ENCODE data around the gene ATP8A1.
"Not testable (repeated sequence)": the region's sequence is repeated elsewhere in the genome, so short reads cannot be mapped to it uniquely, and the experiment has no call there.

Gene ATP8A1

GRCh38 chr4:42658261-42658660 lies 1.4 kb upstream of the ATP8A1 start:
- H3K27me3 ChIP-seq (ENCODE audit: insufficient read depth, low read length): peaks cover 33% of the 10 kb centered on the region
- peak overlapping the region; percentile 75 for H3K4me3 ChIP-seq (ENCODE audit: low read length)
- H2AFZ ChIP-seq (ENCODE audit: low read depth, low read length): no peak overlapping the region
- H3K4me1 ChIP-seq (ENCODE audit: insufficient read depth, low read length): peaks cover 10% of the 10 kb centered on the region
- H3K9me3 ChIP-seq (ENCODE audit: low read length): no peaks in the 10 kb centered on the region
- no peaks in the 10 kb centered on the region for H3K36me3 ChIP-seq (ENCODE audit: insufficient read depth, low read length)

DNA sequence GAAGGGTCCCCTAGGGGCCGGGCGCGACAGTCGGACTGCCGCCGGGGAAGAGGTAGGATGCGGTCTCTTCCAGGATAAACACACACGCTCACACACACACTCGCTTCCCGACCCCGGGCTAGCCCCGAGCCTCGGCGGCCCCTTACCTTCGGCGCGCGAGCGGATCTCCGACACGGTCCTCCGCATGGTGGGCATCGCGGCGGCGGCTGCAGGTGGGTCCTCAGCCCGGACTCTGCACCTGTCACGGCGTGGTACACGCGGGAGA lies 294 bp downstream of the ATP8A1 start:
- H3K36me3 ChIP-seq (ENCODE audit: insufficient read depth, low read length): no peaks in the 10 kb centered on the region
- H3K4me3 ChIP-seq (ENCODE audit: low read length): peak overlapping the region; percentile 75
- H3K27me3 ChIP-seq (ENCODE audit: insufficient read depth, low read length): peaks cover 33% of the 10 kb centered on the region
- H3K4me1 ChIP-seq (ENCODE audit: insufficient read depth, low read length): peaks cover 10% of the 10 kb centered on the region
- no peaks in the 10 kb centered on the region for H3K9me3 ChIP-seq (ENCODE audit: low read length)
- peak overlapping the region; percentile 95 for H2AFZ ChIP-seq (ENCODE audit: low read depth, low read length)

GRCh38 chr4:42655921-42656678 lies 805 bp downstream of the ATP8A1 start:
- Histone ChIP-seq H3K27me3 (ENCODE audit: insufficient read depth, low read length) (peaks cover 33% of the 10 kb centered on the region), H3K4me3 (ENCODE audit: low read length) (peak overlapping the region; percentile 75), H2AFZ (ENCODE audit: low read depth, low read length) (peak overlapping the region; percentile 95), H3K9me3 (ENCODE audit: low read length) (no peaks in the 10 kb centered on the region), H3K36me3 (ENCODE audit: insufficient read depth, low read length) (no peaks in the 10 kb centered on the region), H3K4me1 (ENCODE audit: insufficient read depth, low read length) (peaks cover 10% of the 10 kb centered on the region)

DNA sequence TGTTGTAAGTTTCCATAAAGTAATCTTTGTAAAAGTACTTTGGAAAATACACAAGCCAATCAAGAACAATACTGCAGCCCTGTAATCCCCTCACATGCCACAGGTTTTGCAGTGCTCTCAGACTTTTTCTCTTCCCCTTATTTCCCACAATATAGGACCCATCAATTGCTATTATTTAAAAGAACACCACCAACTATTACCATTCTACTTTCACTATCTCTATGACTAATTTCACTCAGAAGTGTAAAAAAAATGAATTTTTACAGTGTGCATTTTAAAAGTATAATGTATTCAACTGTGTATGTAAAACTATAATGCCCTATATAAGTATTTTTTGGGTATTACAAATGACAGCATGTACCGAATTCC lies 1.7 kb downstream of the ATP8A1 start:
- H3K4me1 ChIP-seq (ENCODE audit: insufficient read depth, low read length): peaks cover 10% of the 10 kb centered on the region
- no peak overlapping the region for H3K4me3 ChIP-seq (ENCODE audit: low read length)
- no peak overlapping the region for H2AFZ ChIP-seq (ENCODE audit: low read depth, low read length)
- H3K27me3 ChIP-seq (ENCODE audit: insufficient read depth, low read length): peaks cover 33% of the 10 kb centered on the region
- H3K36me3 ChIP-seq (ENCODE audit: insufficient read depth, low read length): no peaks in the 10 kb centered on the region
- H3K9me3 ChIP-seq (ENCODE audit: low read length): no peaks in the 10 kb centered on the region

DNA sequence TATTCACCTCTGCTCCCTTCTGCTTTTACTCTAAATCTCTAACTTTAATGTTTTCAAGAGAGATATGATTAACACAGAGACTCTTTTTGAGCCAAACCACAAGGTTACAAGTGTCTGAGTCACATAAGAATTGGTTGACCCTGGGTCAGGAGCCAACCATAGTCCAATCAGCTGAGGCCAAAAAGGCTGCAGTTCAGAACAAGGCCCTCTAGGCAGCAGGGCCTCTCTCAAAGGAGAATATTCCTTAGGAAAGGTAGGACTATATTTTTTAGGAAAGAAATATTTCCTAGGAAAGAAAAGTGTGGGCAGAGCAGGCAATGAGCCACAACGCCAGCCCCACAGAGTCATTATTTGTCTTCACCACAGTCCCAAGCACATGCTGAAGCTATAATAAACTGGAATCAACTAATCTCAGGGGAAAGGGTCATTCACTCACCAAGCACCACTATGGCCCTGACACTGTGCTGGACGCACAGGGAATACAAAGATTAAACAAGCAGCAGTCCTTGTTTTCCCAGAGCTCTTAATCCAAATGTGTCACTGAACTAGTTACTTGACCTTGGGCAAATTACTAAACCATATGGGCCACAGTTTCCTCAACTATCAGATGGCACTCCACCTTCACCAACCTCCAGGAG lies 2.2 kb downstream of the ATP8A1 start:
- Histone ChIP-seq H3K4me3 (ENCODE audit: low read length) (no peak overlapping the region), H3K9me3 (ENCODE audit: low read length) (no peaks in the 10 kb centered on the region), H3K36me3 (ENCODE audit: insufficient read depth, low read length) (no peaks in the 10 kb centered on the region), H3K4me1 (ENCODE audit: insufficient read depth, low read length) (peaks cover 10% of the 10 kb centered on the region), H3K27me3 (ENCODE audit: insufficient read depth, low read length) (peaks cover 33% of the 10 kb centered on the region), H2AFZ (ENCODE audit: low read depth, low read length) (no peak overlapping the region)

GRCh38 chr4:42653626-42654560 lies 3.0 kb downstream of the ATP8A1 start:
- Histone ChIP-seq H3K9me3 (ENCODE audit: low read length) (no peaks in the 10 kb centered on the region), H2AFZ (ENCODE audit: low read depth, low read length) (no peak overlapping the region), H3K36me3 (ENCODE audit: insufficient read depth, low read length) (no peaks in the 10 kb centered on the region), H3K4me3 (ENCODE audit: low read length) (no peak overlapping the region), H3K4me1 (ENCODE audit: insufficient read depth, low read length) (peaks cover 10% of the 10 kb centered on the region), H3K27me3 (ENCODE audit: insufficient read depth, low read length) (peaks cover 33% of the 10 kb centered on the region)

DNA sequence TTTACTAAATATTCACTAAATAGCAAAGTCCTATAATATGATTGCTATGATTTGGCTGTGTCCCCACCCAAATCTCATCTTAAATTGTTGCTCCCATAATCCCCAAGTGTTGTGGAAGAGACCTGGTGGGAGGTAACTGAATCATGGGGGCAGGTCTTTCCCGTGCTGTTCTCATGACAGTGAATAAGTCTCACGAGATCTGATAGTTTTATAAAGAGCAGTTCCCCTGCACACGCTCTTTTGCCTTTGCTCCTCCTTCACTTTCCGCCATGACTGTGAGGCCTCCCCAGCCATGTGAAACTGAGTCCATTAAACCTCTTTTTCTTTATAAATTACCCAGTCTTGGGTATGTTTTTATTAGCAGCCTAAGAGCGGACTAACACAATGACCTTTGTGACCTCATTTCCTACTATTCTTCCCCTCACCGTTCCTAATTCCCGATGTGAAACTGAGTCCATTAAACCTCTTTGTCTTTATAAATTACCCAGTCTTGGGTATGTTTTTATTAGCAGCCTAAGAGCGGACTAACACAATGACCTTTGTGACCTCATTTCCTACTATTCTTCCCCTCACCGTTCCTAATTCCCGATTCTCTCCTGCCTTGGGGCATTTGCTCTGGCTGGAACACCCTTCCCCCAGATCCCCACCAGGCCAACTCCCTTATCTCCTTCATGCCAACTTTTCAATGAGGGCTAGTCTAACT lies 4.2 kb downstream of the ATP8A1 start:
- not testable (repeated sequence) for H3K9me3 ChIP-seq (ENCODE audit: low read length)

DNA sequence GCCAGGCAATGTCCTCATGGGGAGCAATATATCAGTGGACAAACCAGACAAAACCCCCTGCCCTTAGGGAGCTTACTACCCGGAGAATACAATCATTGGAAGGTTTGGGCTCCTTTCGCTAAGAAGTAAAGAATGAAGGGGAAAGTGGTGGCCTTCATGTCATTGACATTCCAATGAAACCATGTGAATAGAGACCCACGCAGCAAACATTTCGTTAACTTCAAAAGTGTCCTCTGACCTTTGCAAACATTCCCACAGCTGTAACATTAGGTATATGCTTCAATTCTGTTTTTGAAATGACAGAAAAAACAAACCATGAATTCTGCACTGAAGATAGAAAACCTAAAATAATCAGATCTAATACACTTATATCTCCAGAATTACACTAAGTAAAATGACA lies 7.0 kb downstream of the ATP8A1 start:
- no peaks in the 10 kb centered on the region for H3K4me1 ChIP-seq (ENCODE audit: insufficient read depth, low read length)
- no peaks in the 10 kb centered on the region for H3K36me3 ChIP-seq (ENCODE audit: insufficient read depth, low read length)

More for the DNA sequence above, 4.2 kb downstream of the ATP8A1 start:
- H3K4me3 ChIP-seq (ENCODE audit: low read length); H3K36me3 ChIP-seq (ENCODE audit: insufficient read depth, low read length); H2AFZ ChIP-seq (ENCODE audit: low read depth, low read length); H3K4me1 ChIP-seq (ENCODE audit: insufficient read depth, low read length): not testable (repeated sequence)
- H3K27me3 ChIP-seq (ENCODE audit: insufficient read depth, low read length): peaks cover 33% of the 10 kb centered on the region

GRCh38 chr4:42646999-42647541 lies 9.8 kb downstream of the ATP8A1 start:
- H3K36me3 ChIP-seq (ENCODE audit: insufficient read depth, low read length): no peaks in the 10 kb centered on the region
- H3K4me3 ChIP-seq (ENCODE audit: low read length): no peak overlapping the region
- no peaks in the 10 kb centered on the region for H3K9me3 ChIP-seq (ENCODE audit: low read length)
- no peak overlapping the region for H2AFZ ChIP-seq (ENCODE audit: low read depth, low read length)
- no peaks in the 10 kb centered on the region for H3K27me3 ChIP-seq (ENCODE audit: insufficient read depth, low read length)
- H3K4me1 ChIP-seq (ENCODE audit: insufficient read depth, low read length): no peaks in the 10 kb centered on the region

More for the DNA sequence above, 7.0 kb downstream of the ATP8A1 start:
- Histone ChIP-seq H2AFZ (ENCODE audit: low read depth, low read length) (no peak overlapping the region), H3K4me3 (ENCODE audit: low read length) (no peak overlapping the region), H3K9me3 (ENCODE audit: low read length) (no peaks in the 10 kb centered on the region), H3K27me3 (ENCODE audit: insufficient read depth, low read length) (peaks cover 14% of the 10 kb centered on the region)

DNA sequence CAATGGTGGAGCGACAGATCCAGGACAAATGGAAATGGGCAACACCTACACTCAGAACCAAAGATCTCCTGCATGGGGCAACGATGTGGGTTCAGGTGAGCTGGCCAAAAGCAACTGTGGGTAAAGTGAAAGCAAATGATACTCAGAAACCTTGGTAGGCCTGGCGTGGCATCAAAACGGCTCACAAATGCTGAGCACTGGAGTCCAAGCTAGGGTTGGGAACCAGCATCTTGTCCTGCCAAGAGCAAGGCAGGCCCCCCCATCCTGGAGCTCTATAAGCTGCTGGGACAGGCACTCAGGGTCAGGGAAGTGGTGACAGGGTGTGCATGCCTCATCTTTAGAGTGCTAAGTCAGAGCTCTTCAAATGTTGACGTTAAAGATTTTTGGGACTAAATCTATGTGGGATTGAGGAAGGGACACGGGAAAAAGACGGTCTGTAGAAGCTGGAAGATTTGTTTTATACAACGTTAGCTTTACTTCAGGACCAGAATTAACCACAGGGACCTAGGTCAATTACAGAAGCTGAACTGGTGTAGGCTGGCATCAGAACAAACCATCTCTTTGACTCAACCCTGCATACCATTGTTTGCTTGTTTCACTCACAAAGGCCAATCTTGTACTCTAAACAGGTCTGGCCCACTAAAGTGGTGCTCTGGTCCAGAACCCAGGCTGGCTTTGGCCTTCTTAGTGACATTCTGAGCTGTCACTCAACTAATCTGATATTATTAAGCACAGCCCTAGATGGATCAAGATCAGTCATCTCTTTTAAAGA lies 10.7 kb downstream of the ATP8A1 start:
- Histone ChIP-seq H3K4me1 (ENCODE audit: insufficient read depth, low read length) (no peaks in the 10 kb centered on the region), H2AFZ (ENCODE audit: low read depth, low read length) (no peak overlapping the region), H3K9me3 (ENCODE audit: low read length) (no peaks in the 10 kb centered on the region)

DNA sequence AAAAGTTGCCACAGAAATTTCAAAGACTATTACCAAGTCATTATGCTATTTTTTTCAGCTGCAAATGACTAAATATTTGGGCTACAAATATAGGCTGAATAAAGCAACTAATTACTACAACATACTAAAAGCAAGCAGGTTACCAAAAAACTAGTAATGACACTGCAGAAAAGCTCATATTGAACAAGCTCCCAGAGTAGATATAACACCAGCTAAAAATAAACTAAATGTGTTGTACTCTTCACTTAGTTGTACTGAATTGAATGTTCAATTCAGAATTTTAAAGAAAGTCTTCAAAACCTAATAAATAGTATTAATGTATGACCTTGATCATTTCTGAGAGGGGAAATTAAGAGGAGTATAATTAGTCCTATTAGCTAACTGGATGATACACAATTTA lies 12.0 kb downstream of the ATP8A1 start:
- Histone ChIP-seq H2AFZ (ENCODE audit: low read depth, low read length) (no peak overlapping the region), H3K27me3 (ENCODE audit: insufficient read depth, low read length) (no peaks in the 10 kb centered on the region), H3K4me3 (ENCODE audit: low read length) (no peak overlapping the region), H3K4me1 (ENCODE audit: insufficient read depth, low read length) (no peaks in the 10 kb centered on the region), H3K36me3 (ENCODE audit: insufficient read depth, low read length) (no peaks in the 10 kb centered on the region), H3K9me3 (ENCODE audit: low read length) (no peaks in the 10 kb centered on the region)

More for the DNA sequence above, 10.7 kb downstream of the ATP8A1 start:
- H3K4me3 ChIP-seq (ENCODE audit: low read length): no peak overlapping the region
- H3K36me3 ChIP-seq (ENCODE audit: insufficient read depth, low read length): no peaks in the 10 kb centered on the region
- no peaks in the 10 kb centered on the region for H3K27me3 ChIP-seq (ENCODE audit: insufficient read depth, low read length)

- no peak overlapping the region for H3K4me3 ChIP-seq (ENCODE audit: low read length)
These were observed 13.2 kb downstream of the ATP8A1 start for GRCh38 chr4:42643685-42644084.

More at GRCh38 chr4:42643685-42644084, 13.2 kb downstream of the ATP8A1 start:
- Histone ChIP-seq H3K4me1 (ENCODE audit: insufficient read depth, low read length) (no peaks in the 10 kb centered on the region), H2AFZ (ENCODE audit: low read depth, low read length) (no peak overlapping the region), H3K36me3 (ENCODE audit: insufficient read depth, low read length) (no peaks in the 10 kb centered on the region), H3K9me3 (ENCODE audit: low read length) (no peaks in the 10 kb centered on the region), H3K27me3 (ENCODE audit: insufficient read depth, low read length) (no peaks in the 10 kb centered on the region)

Data from neuron (in vitro differentiated cells).